HepG2 (cell line): ENCODE results near the gene PPFIA3. TPM values are rescaled to one million over a fixed set of nuclear protein-coding genes. Genes with fewer than 3 reads are reported as not detected.

Experiments used
- ATAC-seq: fragments of 200-7000 bp; cut with Tn5 transposase; 3 replicates; pipeline ENCODE4 v1.9.1; 2020; ENCODE audit warnings: mild to moderate bottlenecking, moderate library complexity
- BruUV-seq: library from RNA; stranded (reverse); fragments of 400-500 nt; replicated peaks from 2 replicates; lab custom pipeline; 2021; lab: Mats Ljungman, UMichigan
- CTCF ChIA-PET: fragments of 300-600 bp; formaldehyde crosslinking; extraction: SDS; loops from one replicate; lab custom pipeline; 2021; ENCODE audit warnings: low total read pairs, inconsistent platforms, low intra/inter-chr PET ratio; lab: Yijun Ruan, JAX
- POLR2A ChIA-PET: fragments of 350-600 bp; sonication (Branson Sonifier 250); formaldehyde crosslinking; loops from one replicate; lab custom pipeline; 2020; ENCODE audit warnings: antibody characterized with exemption, inconsistent platforms; lab: Yijun Ruan, JAX
- DNase-seq: peaks from one replicate; pipeline ENCODE4 v3.0.0-alpha.2; 2015; ENCODE audit warnings: low spot score
- FAIRE-seq: peaks from 3 replicates; lab custom pipeline; 2011; peaks lifted over from hg19 to GRCh38; lab: Jason Lieb, UNC
- H2AFZ ChIP-seq: one replicate; pipeline ENCODE4 v1.6.1; 2011; ENCODE audit warnings: low read length, inconsistent platforms
- H3K27ac ChIP-seq: fragments of 300-600 bp; 3 replicates; pipeline ENCODE4 v1.8.0; 2011; ENCODE audit warnings: mixed run types, mild to moderate bottlenecking, mixed read lengths, low read length, inconsistent platforms; ENCODE audit not compliant: insufficient read depth; ENCODE audit errors: extremely low read length
- H3K27me3 ChIP-seq, 2 experiments: fragments of 200-600 bp in 1 of 2; 2 replicates in 1 of 2; 3 replicates in 1 of 2; pipeline versions ENCODE4 v1.6.0 to v1.8.0; 2011; ENCODE audit warnings: low read length in 2 of 2, mild to moderate bottlenecking in 2 of 2, moderate library complexity in 2 of 2, inconsistent platforms in 1 of 2; ENCODE audit not compliant: insufficient read depth in 2 of 2, control insufficient read depth in 1 of 2
- H3K36me3 ChIP-seq, 2 experiments: fragments of 200-600 bp in 1 of 2; replicated peaks in 1 of 2; 2 replicates in 1 of 2; 3 replicates in 1 of 2; pipeline versions ENCODE4 v1.5.1 to v1.8.0; 2011; ENCODE audit warnings: low read length in 2 of 2, inconsistent platforms in 1 of 2; ENCODE audit not compliant: insufficient read depth in 2 of 2, control insufficient read depth in 1 of 2
- H3K4me1 ChIP-seq: 2 replicates; pipeline ENCODE4 v1.5.1; 2012; ENCODE audit warnings: low read length, inconsistent platforms; ENCODE audit not compliant: insufficient read depth
- H3K4me2 ChIP-seq: 2 replicates; pipeline ENCODE4 v1.6.0; 2011; ENCODE audit warnings: low read depth, low read length, inconsistent platforms
- H3K4me3 ChIP-seq, 3 experiments: fragments of 200-600 bp in 1 of 3; sonication (generic), shearing (Covaris generic) in 1 of 3; replicated peaks in 1 of 3; 2 replicates each; pipeline ENCODE4 v1.5.1; 2011 to 2016; ENCODE audit warnings: low read length in 3 of 3, inconsistent platforms in 2 of 3, low read depth in 2 of 3, mild to moderate bottlenecking in 2 of 3, control low read depth in 1 of 3, mixed read lengths in 1 of 3; ENCODE audit not compliant: insufficient read depth in 1 of 3
- H3K79me2 ChIP-seq: one replicate; pipeline ENCODE4 v1.6.1; 2011; ENCODE audit warnings: low read length, inconsistent platforms; ENCODE audit not compliant: insufficient read depth
- H3K9ac ChIP-seq: 2 replicates; pipeline ENCODE4 v1.6.0; 2011; ENCODE audit warnings: mild to moderate bottlenecking, low read depth, low read length, inconsistent platforms; ENCODE audit not compliant: insufficient read depth
- H3K9me3 ChIP-seq: 2 replicates; pipeline ENCODE4 v1.5.1; 2012; ENCODE audit warnings: mild to moderate bottlenecking, low read length
- H4K20me1 ChIP-seq: 2 replicates; pipeline ENCODE4 v1.6.0; 2011; ENCODE audit warnings: inconsistent platforms, mild to moderate bottlenecking, low read length, moderate library complexity; ENCODE audit not compliant: insufficient read depth
- AGO2 ChIP-seq: fragments of 200-400 bp; formaldehyde crosslinking; optimal IDR thresholded peaks from 2 replicates; pipeline ENCODE3; 2017; ENCODE audit warnings: mild to moderate bottlenecking, low read depth, low read length, moderate library complexity
- FOXA3 ChIP-seq: IDR thresholded peaks from 2 replicates; pipeline ENCODE4 v1.6.1; 2016; ENCODE audit warnings: missing genetic modification reagents, missing compliant biosample characterization
- KAT2B ChIP-seq: fragments of 150-350 bp; IDR thresholded peaks from 2 replicates; pipeline ENCODE4 v1.6.1; 2014; ENCODE audit warnings: low read depth, low read length, borderline replicate concordance
- MED1 ChIP-seq: sonication (generic); formaldehyde crosslinking; IDR thresholded peaks from 2 replicates; pipeline ENCODE4 v1.4.0; 2020; ENCODE audit warnings: missing genetic modification reagents
- ONECUT2 ChIP-seq: sonication (generic); formaldehyde crosslinking; IDR thresholded peaks from 2 replicates; pipeline ENCODE4 v1.4.0; 2020; ENCODE audit warnings: missing genetic modification reagents
- ZNF121 ChIP-seq: sonication (generic); formaldehyde crosslinking; IDR thresholded peaks from 2 replicates; pipeline ENCODE4 v1.5.0; 2020; ENCODE audit warnings: mild to moderate bottlenecking, missing genetic modification reagents
- WGBS: methylation state at CpG from one replicate; pipeline ENCODE4 v1.1.6; 2017; ENCODE audit warnings: low lambda C conversion rate; 5-methylcytosine and 5-hydroxymethylcytosine counted together
- in situ Hi-C: cut with HindIII; loops from 2 replicates; pipeline ENCODE4 v1.10.0; 2017; ENCODE audit warnings: low pct_unique_long_range_greater_than_20kb; ENCODE audit not compliant: extremely low pct_ligation_motif_present
- intact Hi-C: fragments of 100-400 bp; cut with micrococcal nuclease; formaldehyde crosslinking; loops from one replicate; pipeline ENCODE4 v1.10.0; 2022; ENCODE audit not compliant: unreplicated experiment
- polyA plus RNA-seq, 8 experiments: library from polyadenylated mRNA; depleted of rRNA in 3 of 8; stranded (reverse) in 7 of 8; unstranded in 1 of 8; fragments of >200 nt; fragmentation: Illumina TruSeq in 4 of 8; extraction: Trizol in 4 of 8; gene quantifications; 2 replicates each; pipeline versions ENCODE4 v1.2.1 to v1.2.3, GENCODE V29; 2011 to 2016; ENCODE audit warnings: low read depth in 4 of 8, missing spikeins in 1 of 8, mixed read lengths in 1 of 8; ENCODE audit not compliant: insufficient read depth in 1 of 8
- total RNA-seq, 5 experiments: library from RNA; depleted of rRNA; stranded (reverse); fragments of >200 nt; fragmentation: Illumina TruSeq; extraction: Trizol; gene quantifications; 2 replicates each; pipeline ENCODE4 v1.2.3, GENCODE V29; 2016; ENCODE audit warnings: low read depth in 1 of 5
- TF ChIP-seq, protein P1 (sequence below): sonication (generic); formaldehyde crosslinking; IDR thresholded peaks from 2 replicates; pipeline ENCODE4 v1.4.0; 2020; ENCODE audit warnings: mild to moderate bottlenecking, missing genetic modification reagents
- TF ChIP-seq, protein P2 (sequence below): sonication (generic); formaldehyde crosslinking; IDR thresholded peaks from 2 replicates; pipeline ENCODE4 v1.5.0; 2020; ENCODE audit warnings: missing genetic modification reagents
- TF ChIP-seq, protein P3 (sequence below): sonication (generic); formaldehyde crosslinking; IDR thresholded peaks from 2 replicates; pipeline ENCODE4 v1.9.0; 2021; ENCODE audit warnings: mild to moderate bottlenecking, missing genetic modification reagents

Gene PPFIA3
- total and polyA plus RNA-seq, 2 of the 13 experiments (the other 11 are each of a cell fraction or from before 2014, with no cell fraction given), result 6.7 to 8.6 TPM

- H3K27me3 ChIP-seq, result no peaks in the 10 kb centered on the region
- H3K9me3 ChIP-seq, result no peaks in the 10 kb centered on the region
- no peak overlapping the region for H3K9ac ChIP-seq
- intact Hi-C loops, result no loop called here
- no peak overlapping the region for H3K27ac ChIP-seq
- no peak for FAIRE-seq
- ATAC-seq, result no peak
- H3K4me3 ChIP-seq, result no peak overlapping the region
- peak; percentile 79 for TF ChIP-seq ZNF121 (CRISPR knock-in tag)
- TF ChIP-seq MED1, result no peak
- no peak for DNase-seq
- in situ Hi-C loops, result loop anchor here (10.0 kb wide), 1 partner anchor 102 kb away; no protein-coding TSS in a partner anchor
- BruUV-seq, result no TSS peak
- peaks cover 34% of the 10 kb centered on the region for H4K20me1 ChIP-seq
- H3K36me3 ChIP-seq, result peaks cover 34 to 75% of the 10 kb centered on the region in 2 experiments
- ChIA-PET POLR2A (no interaction called here), CTCF (no interaction called here)
- peaks cover 36% of the 10 kb centered on the region for H3K79me2 ChIP-seq
- H3K4me1 ChIP-seq, result peaks cover 13% of the 10 kb centered on the region
- H3K4me2 ChIP-seq, result no peak overlapping the region
- 95% methylated on average over 6 of the region's 6 CpGs for WGBS
- no peak overlapping the region for H2AFZ ChIP-seq
These were observed 26.7 kb upstream of the PPFIA3 start for GRCh38 chr19:49092686-49093085.

GRCh38 chr19:49094505-49095482, 24.6 kb upstream of the PPFIA3 start:
- intact Hi-C loops (loop anchor here (5.0 kb wide), 1 partner anchor 53 kb away; no protein-coding TSS in a partner anchor), in situ Hi-C loops (loop anchor here (10.0 kb wide), 1 partner anchor 100 kb away; no protein-coding TSS in a partner anchor)
- no TSS peak for BruUV-seq
- Histone ChIP-seq H3K27me3 (no peaks in the 10 kb centered on the region), H4K20me1 (peaks cover 32% of the 10 kb centered on the region), H3K9ac (no peak overlapping the region), H3K36me3 (peaks cover 44 to 82% of the 10 kb centered on the region in 2 experiments), H3K4me3 (no peak overlapping the region), H3K27ac (no peak overlapping the region), H3K9me3 (no peaks in the 10 kb centered on the region), H3K4me1 (no peaks in the 10 kb centered on the region), H3K4me2 (no peak overlapping the region), H2AFZ (no peak overlapping the region), H3K79me2 (peaks cover 31% of the 10 kb centered on the region)
- ATAC-seq (no peak), FAIRE-seq (no peak), DNase-seq (no peak)
- POLR2A ChIA-PET, result interaction anchor here (1.4 kb wide), 1 partner anchor 20 kb away, joined by 4 read pairs; the partner anchor contains the start of gene LIN7B
- CTCF ChIA-PET, result no interaction called here
- 96% methylated on average over 23 of the region's 23 CpGs for WGBS
- TF ChIP-seq, protein P1, sequence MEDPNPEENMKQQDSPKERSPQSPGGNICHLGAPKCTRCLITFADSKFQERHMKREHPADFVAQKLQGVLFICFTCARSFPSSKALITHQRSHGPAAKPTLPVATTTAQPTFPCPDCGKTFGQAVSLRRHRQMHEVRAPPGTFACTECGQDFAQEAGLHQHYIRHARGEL (CRISPR knock-in tag), result no peak
- TF ChIP-seq, protein P2, sequence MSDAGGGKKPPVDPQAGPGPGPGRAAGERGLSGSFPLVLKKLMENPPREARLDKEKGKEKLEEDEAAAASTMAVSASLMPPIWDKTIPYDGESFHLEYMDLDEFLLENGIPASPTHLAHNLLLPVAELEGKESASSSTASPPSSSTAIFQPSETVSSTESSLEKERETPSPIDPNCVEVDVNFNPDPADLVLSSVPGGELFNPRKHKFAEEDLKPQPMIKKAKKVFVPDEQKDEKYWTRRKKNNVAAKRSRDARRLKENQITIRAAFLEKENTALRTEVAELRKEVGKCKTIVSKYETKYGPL (CRISPR knock-in tag), result no peak
- TF ChIP-seq ONECUT2 (CRISPR knock-in tag), result no peak
- TF ChIP-seq, protein P3, sequence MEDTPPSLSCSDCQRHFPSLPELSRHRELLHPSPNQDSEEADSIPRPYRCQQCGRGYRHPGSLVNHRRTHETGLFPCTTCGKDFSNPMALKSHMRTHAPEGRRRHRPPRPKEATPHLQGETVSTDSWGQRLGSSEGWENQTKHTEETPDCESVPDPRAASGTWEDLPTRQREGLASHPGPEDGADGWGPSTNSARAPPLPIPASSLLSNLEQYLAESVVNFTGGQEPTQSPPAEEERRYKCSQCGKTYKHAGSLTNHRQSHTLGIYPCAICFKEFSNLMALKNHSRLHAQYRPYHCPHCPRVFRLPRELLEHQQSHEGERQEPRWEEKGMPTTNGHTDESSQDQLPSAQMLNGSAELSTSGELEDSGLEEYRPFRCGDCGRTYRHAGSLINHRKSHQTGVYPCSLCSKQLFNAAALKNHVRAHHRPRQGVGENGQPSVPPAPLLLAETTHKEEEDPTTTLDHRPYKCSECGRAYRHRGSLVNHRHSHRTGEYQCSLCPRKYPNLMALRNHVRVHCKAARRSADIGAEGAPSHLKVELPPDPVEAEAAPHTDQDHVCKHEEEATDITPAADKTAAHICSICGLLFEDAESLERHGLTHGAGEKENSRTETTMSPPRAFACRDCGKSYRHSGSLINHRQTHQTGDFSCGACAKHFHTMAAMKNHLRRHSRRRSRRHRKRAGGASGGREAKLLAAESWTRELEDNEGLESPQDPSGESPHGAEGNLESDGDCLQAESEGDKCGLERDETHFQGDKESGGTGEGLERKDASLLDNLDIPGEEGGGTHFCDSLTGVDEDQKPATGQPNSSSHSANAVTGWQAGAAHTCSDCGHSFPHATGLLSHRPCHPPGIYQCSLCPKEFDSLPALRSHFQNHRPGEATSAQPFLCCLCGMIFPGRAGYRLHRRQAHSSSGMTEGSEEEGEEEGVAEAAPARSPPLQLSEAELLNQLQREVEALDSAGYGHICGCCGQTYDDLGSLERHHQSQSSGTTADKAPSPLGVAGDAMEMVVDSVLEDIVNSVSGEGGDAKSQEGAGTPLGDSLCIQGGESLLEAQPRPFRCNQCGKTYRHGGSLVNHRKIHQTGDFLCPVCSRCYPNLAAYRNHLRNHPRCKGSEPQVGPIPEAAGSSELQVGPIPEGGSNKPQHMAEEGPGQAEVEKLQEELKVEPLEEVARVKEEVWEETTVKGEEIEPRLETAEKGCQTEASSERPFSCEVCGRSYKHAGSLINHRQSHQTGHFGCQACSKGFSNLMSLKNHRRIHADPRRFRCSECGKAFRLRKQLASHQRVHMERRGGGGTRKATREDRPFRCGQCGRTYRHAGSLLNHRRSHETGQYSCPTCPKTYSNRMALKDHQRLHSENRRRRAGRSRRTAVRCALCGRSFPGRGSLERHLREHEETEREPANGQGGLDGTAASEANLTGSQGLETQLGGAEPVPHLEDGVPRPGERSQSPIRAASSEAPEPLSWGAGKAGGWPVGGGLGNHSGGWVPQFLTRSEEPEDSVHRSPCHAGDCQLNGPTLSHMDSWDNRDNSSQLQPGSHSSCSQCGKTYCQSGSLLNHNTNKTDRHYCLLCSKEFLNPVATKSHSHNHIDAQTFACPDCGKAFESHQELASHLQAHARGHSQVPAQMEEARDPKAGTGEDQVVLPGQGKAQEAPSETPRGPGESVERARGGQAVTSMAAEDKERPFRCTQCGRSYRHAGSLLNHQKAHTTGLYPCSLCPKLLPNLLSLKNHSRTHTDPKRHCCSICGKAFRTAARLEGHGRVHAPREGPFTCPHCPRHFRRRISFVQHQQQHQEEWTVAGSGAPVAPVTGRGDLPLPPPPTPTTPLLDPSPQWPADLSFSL (CRISPR knock-in tag), result no peak
- TF ChIP-seq FOXA3 (CRISPR knock-in tag), result no peak
- TF ChIP-seq AGO2, result peak; percentile 40
- no peak for TF ChIP-seq KAT2B
